H1 (cell line): ENCODE measurements around the gene GRM8.

Experiments
- CEBPB ChIP-seq: IDR thresholded peaks from 2 replicates; pipeline ENCODE4 v1.6.1; 2012; ENCODE audit warnings: low read depth, low read length
- EP300 ChIP-seq, 2 experiments: IDR thresholded peaks; 1 replicate in 1 of 2; 2 replicates in 1 of 2; pipeline ENCODE4 v1.6.1; 2011 to 2012; ENCODE audit warnings: low read depth in 2 of 2, low read length in 2 of 2, mild to moderate bottlenecking in 2 of 2, borderline replicate concordance in 1 of 2, inconsistent platforms in 1 of 2, moderate library complexity in 1 of 2
- EZH2 ChIP-seq: fragments of 200-600 bp; sonication (generic); IDR thresholded peaks from 2 replicates; pipeline ENCODE4 v1.7.1; 2012; ENCODE audit warnings: low read depth, mild to moderate bottlenecking, moderate library complexity, low read length, inconsistent platforms; ENCODE audit not compliant: severe bottlenecking
- POLR2A ChIP-seq, 2 experiments: IDR thresholded peaks; 1 replicate in 1 of 2; 2 replicates in 1 of 2; pipeline ENCODE4 v1.6.1; 2011; ENCODE audit warnings: low read depth in 2 of 2, low read length in 2 of 2, mild to moderate bottlenecking in 2 of 2; ENCODE audit errors: control extremely low read depth in 1 of 2
- POLR2AphosphoS5 ChIP-seq: IDR thresholded peaks from 2 replicates; pipeline ENCODE4 v1.6.1; 2011; ENCODE audit warnings: low read depth, low read length
- RFX5 ChIP-seq: IDR thresholded peaks from 2 replicates; pipeline ENCODE4 v1.6.1; 2011; ENCODE audit warnings: low read depth, low read length, improper control_type of control experiment, borderline replicate concordance
- RNF2 ChIP-seq: fragments of 200-900, 300-1000 bp; sonication (generic); IDR thresholded peaks from 2 replicates; pipeline ENCODE4 v1.7.1; 2016; ENCODE audit warnings: borderline replicate concordance, low read depth, mild to moderate bottlenecking, antibody characterized with exemption, low read length; ENCODE audit not compliant: poor library complexity, severe bottlenecking; ENCODE audit errors: missing control alignments
- TF ChIP-seq, protein P1 (sequence below), 3 experiments: IDR thresholded peaks; 1 replicate in 2 of 3; 2 replicates in 1 of 3; pipeline versions ENCODE4 v1.5.1 to v1.6.1; 2011; ENCODE audit warnings: low read length in 3 of 3, mild to moderate bottlenecking in 3 of 3, inconsistent platforms in 2 of 3, low read depth in 1 of 3, moderate library complexity in 1 of 3; ENCODE audit not compliant: insufficient read depth in 1 of 3; ENCODE audit errors: control extremely low read depth in 1 of 3
- TF ChIP-seq, protein P2 (sequence below): IDR thresholded peaks from 2 replicates; pipeline ENCODE4 v1.6.1; 2012; ENCODE audit warnings: inconsistent platforms

DNA sequence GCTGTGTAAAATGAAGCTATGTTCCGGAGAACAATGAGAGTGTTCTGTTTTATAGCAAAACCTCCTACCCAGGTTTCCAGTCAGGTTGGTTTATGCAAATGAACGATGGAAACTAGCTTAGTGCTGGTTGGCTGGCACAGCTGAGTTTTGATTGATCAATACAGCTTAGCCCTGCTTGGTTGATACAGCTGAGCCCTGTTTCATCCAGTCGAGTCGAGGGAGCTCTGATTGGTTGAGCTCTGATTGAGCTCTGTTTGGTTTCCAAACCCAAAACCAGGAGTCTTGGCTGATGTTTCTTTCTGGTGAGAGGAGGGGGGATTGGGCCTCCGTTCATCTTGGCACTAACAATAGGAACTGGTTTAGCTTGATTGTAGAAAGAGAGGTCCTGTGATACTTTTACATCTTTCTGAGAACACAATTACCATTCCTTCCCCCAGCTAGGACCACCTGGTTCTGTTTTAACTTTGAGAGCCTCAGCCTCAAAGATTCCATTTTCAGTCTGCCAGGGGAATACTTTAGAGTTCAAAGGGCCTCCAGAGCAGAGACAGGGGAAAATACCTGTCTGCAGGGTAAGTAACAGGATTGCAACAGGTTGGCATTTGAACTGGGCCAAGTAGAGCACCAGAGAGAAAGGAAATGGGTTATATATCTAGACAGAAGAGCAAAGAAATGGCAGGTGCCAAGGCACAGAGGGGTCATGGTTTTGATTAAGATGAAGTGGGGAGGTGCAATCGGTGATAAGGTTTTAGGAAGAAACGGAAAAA, 210.9 kb downstream of the GRM8 start:
- TF ChIP-seq, protein P1, sequence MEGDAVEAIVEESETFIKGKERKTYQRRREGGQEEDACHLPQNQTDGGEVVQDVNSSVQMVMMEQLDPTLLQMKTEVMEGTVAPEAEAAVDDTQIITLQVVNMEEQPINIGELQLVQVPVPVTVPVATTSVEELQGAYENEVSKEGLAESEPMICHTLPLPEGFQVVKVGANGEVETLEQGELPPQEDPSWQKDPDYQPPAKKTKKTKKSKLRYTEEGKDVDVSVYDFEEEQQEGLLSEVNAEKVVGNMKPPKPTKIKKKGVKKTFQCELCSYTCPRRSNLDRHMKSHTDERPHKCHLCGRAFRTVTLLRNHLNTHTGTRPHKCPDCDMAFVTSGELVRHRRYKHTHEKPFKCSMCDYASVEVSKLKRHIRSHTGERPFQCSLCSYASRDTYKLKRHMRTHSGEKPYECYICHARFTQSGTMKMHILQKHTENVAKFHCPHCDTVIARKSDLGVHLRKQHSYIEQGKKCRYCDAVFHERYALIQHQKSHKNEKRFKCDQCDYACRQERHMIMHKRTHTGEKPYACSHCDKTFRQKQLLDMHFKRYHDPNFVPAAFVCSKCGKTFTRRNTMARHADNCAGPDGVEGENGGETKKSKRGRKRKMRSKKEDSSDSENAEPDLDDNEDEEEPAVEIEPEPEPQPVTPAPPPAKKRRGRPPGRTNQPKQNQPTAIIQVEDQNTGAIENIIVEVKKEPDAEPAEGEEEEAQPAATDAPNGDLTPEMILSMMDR (IDR thresholded peaks at IDR 0.05; ENCODE audit: control extremely low read depth in 1 of 3, insufficient read depth in 1 of 3, low read depth in 1 of 3, low read length in 3 of 3), result no peak
- no peak for TF ChIP-seq RNF2
- no peak for TF ChIP-seq POLR2A (IDR thresholded peaks at IDR 0.05; ENCODE audit: control extremely low read depth in 1 of 2, low read depth in 2 of 2, low read length in 2 of 2)
- TF ChIP-seq, protein P2, sequence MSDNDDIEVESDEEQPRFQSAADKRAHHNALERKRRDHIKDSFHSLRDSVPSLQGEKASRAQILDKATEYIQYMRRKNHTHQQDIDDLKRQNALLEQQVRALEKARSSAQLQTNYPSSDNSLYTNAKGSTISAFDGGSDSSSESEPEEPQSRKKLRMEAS, result no peak
- no peak for TF ChIP-seq POLR2AphosphoS5
- no peak for TF ChIP-seq RFX5
- TF ChIP-seq EZH2, result no peak
- TF ChIP-seq EP300 (IDR thresholded peaks at IDR 0.05; ENCODE audit: borderline replicate concordance in 1 of 2, low read depth in 2 of 2, low read length in 2 of 2), result no peak
- no peak for TF ChIP-seq CEBPB
